HL-60 (cell line): Measurements from ENCODE around the gene EAF1.

Experiments
- DNase-seq, 2 experiments: peaks; one replicate each; pipeline ENCODE4 v3.0.0-alpha.2; 2010 to 2020; ENCODE audit warnings: low read depth in 1 of 2, low spot score in 1 of 2
- H3K27ac ChIP-seq: fragments of 250-450 bp; sonication (Bioruptor Pico); replicated peaks from 2 replicates; pipeline ENCODE4 v1.5.1; 2020; ENCODE audit warnings: mild to moderate bottlenecking, moderate library complexity
- H3K27me3 ChIP-seq: fragments of 250-450 bp; sonication (Bioruptor Pico); 2 replicates; pipeline ENCODE4 v1.5.1; 2021; ENCODE audit warnings: mild to moderate bottlenecking, moderate library complexity; ENCODE audit not compliant: insufficient read depth, poor library complexity, severe bottlenecking
- H3K4me3 ChIP-seq: replicated peaks from 2 replicates; pipeline ENCODE4 v1.5.1; 2011; ENCODE audit warnings: mild to moderate bottlenecking, control low read depth, low read length; ENCODE audit not compliant: insufficient read depth
- CTCF ChIP-seq: IDR thresholded peaks from one replicate; pipeline ENCODE4 v1.5.1; 2011; ENCODE audit warnings: low read length, control low read depth, inconsistent platforms; ENCODE audit not compliant: insufficient read depth
- GABPA ChIP-seq: IDR thresholded peaks from 2 replicates; pipeline ENCODE4 v1.6.1; 2012; ENCODE audit warnings: low read depth
- POLR2AphosphoS5 ChIP-seq: IDR thresholded peaks from 2 replicates; pipeline ENCODE4 v1.6.1; 2012; ENCODE audit warnings: low read depth
- REST ChIP-seq: IDR thresholded peaks from 2 replicates; pipeline ENCODE4 v1.6.1; 2012; ENCODE audit warnings: low read depth; ENCODE audit not compliant: insufficient replicate concordance
- SPI1 ChIP-seq: IDR thresholded peaks from 2 replicates; pipeline ENCODE4 v1.6.1; 2012; ENCODE audit warnings: low read depth, mild to moderate bottlenecking, borderline replicate concordance

The EAF1 gene

GRCh38 chr3:15403495-15403894, 23.9 kb upstream of the EAF1 start:
- DNase-seq = no peak
- H3K27ac ChIP-seq = no peak overlapping the region
- H3K27me3 ChIP-seq = no peaks in the 10 kb centered on the region
- H3K4me3 ChIP-seq = no peak overlapping the region
- TF ChIP-seq SPI1 (no peak), GABPA (no peak), REST (no peak), CTCF (no peak), POLR2AphosphoS5 (no peak)

- H3K27me3 ChIP-seq = no peaks in the 10 kb centered on the region
- no peak overlapping the region for H3K4me3 ChIP-seq
- no peak for DNase-seq
- no peak for TF ChIP-seq CTCF
- no peak for TF ChIP-seq POLR2AphosphoS5
- no peak for TF ChIP-seq SPI1
- no peak for TF ChIP-seq GABPA
- TF ChIP-seq REST = no peak
- H3K27ac ChIP-seq = no peak overlapping the region
Measured at GRCh38 chr3:15403965-15404364, 23.4 kb upstream of the EAF1 start.

- peak in 1 of 2 experiments; percentile 7 for DNase-seq
- TF ChIP-seq CTCF (no peak), GABPA (no peak), SPI1 (no peak), POLR2AphosphoS5 (no peak), REST (no peak)
- no peaks in the 10 kb centered on the region for H3K27me3 ChIP-seq
Measured at GRCh38 chr3:15404767-15405166, 22.6 kb upstream of the EAF1 start.

More at GRCh38 chr3:15404767-15405166, 22.6 kb upstream of the EAF1 start:
- H3K27ac ChIP-seq = 0 out of 2 replicates have a peak overlapping the region, but pooled peaks have one; percentile 0
- H3K4me3 ChIP-seq = no peak overlapping the region
